OCI-LY7 (cell line): Measurements from ENCODE around the gene AMPD3.

Experiments
- CTCF ChIP-seq: fragments of 200-600 bp; sonication (generic); conservative IDR thresholded peaks from 2 replicates; pipeline ENCODE4 v1.5.1; 2014; ENCODE audit warnings: mild to moderate bottlenecking, antibody characterized with exemption, low read length, moderate library complexity, mixed read lengths
- EZH2phosphoT487 ChIP-seq: fragments of 200-600 bp; sonication (generic); IDR thresholded peaks from 2 replicates; pipeline ENCODE4 v1.6.1; 2018; ENCODE audit warnings: low read depth, borderline replicate concordance, mild to moderate bottlenecking, mixed run types, antibody characterized with exemption, low read length, moderate library complexity, mixed read lengths

GRCh38 chr11:10432971-10433370 is 22.1 kb upstream of the AMPD3 start:
- TF ChIP-seq CTCF (no peak), EZH2phosphoT487 (no peak)
